Mesothelial cell of epicardium (in vitro differentiated cells): ENCODE measurements around the gene CDH24. TPM values are rescaled to one million over a fixed set of nuclear protein-coding genes. Genes with fewer than 3 reads are reported as not detected.
A peak's percentile ranks its signal among the peaks of the same experiment; 100 is the strongest.

Experiments used
- DNase-seq, 2 experiments: peaks; one replicate each; pipeline ENCODE4 v3.0.0; 2021; ENCODE audit warnings: low spot score in 2 of 2; ENCODE audit not compliant: unreplicated experiment in 2 of 2
- H3K27ac Mint-ChIP-seq: 2 replicates; pipeline ENCODE4 v1.8.0; 2021; ENCODE audit warnings: mixed read lengths
- H3K27me3 Mint-ChIP-seq: 2 replicates; pipeline ENCODE4 v1.8.0; 2021; ENCODE audit warnings: low read depth, mixed read lengths
- H3K36me3 Mint-ChIP-seq: 2 replicates; pipeline ENCODE4 v1.8.0; 2021; ENCODE audit warnings: mixed read lengths
- H3K4me1 Mint-ChIP-seq: 2 replicates; pipeline ENCODE4 v1.8.0; 2021; ENCODE audit warnings: mixed read lengths
- H3K4me3 Mint-ChIP-seq: 2 replicates; pipeline ENCODE4 v1.8.0; 2021; ENCODE audit warnings: mild to moderate bottlenecking, moderate library complexity, mixed read lengths
- H3K9me3 Mint-ChIP-seq: 2 replicates; pipeline ENCODE4 v1.8.0; 2021; ENCODE audit warnings: mixed read lengths
- total RNA-seq: library from RNA; stranded (reverse); gene quantifications from 3 replicates; pipeline ENCODE4 v1.2.1, GENCODE V29; 2021
- TF ChIP-seq, protein P1 (sequence below): fragments of 200-600 bp; sonication (generic); IDR thresholded peaks from one replicate; pipeline ENCODE4 v1.5.0; 2021; ENCODE audit warnings: antibody characterized with exemption; ENCODE audit not compliant: unreplicated experiment

CDH24 gene
- total RNA-seq, 1 donor from 2014 or later: 30.4 TPM

DNA sequence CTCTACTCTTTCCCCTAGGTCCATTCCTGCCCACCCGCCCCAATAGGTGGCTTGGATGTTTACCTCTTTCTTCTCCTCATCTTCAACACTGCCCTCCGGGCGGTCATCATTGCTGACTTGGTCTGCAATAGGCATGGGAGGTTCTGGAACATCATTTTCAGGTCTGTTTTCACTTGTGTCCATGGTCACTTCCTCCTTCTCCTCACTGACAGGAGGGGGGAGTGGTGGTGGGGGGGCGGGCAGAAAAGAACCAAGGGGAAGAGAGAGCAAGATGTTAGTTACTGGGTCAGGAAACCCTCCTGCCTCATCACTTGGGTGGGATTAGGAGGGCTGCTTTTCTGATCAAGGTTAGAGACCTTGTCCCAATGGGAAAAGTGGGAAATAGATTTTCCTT is 12.1 kb upstream of the CDH24 start:
- Mint-ChIP-seq H3K9me3 (no peaks in the 10 kb centered on the region), H3K27ac (peak overlapping the region; percentile 95), H3K4me1 (peaks cover 47% of the 10 kb centered on the region), H3K27me3 (no peaks in the 10 kb centered on the region), H3K4me3 (peak overlapping the region; percentile 93), H3K36me3 (peaks cover 18% of the 10 kb centered on the region)
- TF ChIP-seq, protein P1, sequence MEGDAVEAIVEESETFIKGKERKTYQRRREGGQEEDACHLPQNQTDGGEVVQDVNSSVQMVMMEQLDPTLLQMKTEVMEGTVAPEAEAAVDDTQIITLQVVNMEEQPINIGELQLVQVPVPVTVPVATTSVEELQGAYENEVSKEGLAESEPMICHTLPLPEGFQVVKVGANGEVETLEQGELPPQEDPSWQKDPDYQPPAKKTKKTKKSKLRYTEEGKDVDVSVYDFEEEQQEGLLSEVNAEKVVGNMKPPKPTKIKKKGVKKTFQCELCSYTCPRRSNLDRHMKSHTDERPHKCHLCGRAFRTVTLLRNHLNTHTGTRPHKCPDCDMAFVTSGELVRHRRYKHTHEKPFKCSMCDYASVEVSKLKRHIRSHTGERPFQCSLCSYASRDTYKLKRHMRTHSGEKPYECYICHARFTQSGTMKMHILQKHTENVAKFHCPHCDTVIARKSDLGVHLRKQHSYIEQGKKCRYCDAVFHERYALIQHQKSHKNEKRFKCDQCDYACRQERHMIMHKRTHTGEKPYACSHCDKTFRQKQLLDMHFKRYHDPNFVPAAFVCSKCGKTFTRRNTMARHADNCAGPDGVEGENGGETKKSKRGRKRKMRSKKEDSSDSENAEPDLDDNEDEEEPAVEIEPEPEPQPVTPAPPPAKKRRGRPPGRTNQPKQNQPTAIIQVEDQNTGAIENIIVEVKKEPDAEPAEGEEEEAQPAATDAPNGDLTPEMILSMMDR: no peak
- no peak for DNase-seq

DNA sequence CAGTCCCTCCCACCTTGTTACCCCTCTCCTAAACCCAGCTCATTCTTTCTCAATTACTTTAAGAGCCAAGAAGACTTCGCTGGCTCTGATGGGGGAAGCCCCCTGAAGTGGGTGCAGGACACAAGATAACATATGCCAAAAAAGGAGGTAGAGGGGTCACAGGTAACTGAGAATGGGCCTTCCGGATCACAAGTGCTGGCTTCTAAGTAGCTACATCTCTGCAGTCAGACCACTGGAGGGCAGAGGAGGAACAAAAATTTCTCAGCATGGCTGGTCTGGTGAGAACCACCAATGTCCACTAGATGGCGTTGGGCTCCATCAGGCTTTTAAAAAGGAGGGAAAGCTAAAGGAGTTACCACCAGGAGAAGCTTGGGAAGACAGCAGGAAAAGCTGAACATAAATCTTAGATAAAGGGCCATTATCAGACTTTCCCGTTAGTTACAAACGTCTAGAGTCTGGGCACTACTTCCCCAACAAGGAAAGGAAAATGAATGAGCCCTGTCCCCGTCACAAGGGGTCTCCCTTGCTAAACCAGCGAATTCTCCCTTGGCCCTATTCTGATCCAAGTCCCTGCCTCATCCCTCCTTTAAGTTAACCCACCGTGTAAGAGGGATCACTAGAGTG is 11.6 kb upstream of the CDH24 start:
- peak in 1 of 2 experiments; percentile 80 for DNase-seq
- Mint-ChIP-seq H3K4me3 (peak overlapping the region; percentile 51), H3K27ac (peak overlapping the region; percentile 95), H3K9me3 (no peaks in the 10 kb centered on the region), H3K36me3 (peaks cover 20% of the 10 kb centered on the region), H3K4me1 (peaks cover 49% of the 10 kb centered on the region), H3K27me3 (no peaks in the 10 kb centered on the region)
- TF ChIP-seq, protein P1: peak; percentile 88

DNA sequence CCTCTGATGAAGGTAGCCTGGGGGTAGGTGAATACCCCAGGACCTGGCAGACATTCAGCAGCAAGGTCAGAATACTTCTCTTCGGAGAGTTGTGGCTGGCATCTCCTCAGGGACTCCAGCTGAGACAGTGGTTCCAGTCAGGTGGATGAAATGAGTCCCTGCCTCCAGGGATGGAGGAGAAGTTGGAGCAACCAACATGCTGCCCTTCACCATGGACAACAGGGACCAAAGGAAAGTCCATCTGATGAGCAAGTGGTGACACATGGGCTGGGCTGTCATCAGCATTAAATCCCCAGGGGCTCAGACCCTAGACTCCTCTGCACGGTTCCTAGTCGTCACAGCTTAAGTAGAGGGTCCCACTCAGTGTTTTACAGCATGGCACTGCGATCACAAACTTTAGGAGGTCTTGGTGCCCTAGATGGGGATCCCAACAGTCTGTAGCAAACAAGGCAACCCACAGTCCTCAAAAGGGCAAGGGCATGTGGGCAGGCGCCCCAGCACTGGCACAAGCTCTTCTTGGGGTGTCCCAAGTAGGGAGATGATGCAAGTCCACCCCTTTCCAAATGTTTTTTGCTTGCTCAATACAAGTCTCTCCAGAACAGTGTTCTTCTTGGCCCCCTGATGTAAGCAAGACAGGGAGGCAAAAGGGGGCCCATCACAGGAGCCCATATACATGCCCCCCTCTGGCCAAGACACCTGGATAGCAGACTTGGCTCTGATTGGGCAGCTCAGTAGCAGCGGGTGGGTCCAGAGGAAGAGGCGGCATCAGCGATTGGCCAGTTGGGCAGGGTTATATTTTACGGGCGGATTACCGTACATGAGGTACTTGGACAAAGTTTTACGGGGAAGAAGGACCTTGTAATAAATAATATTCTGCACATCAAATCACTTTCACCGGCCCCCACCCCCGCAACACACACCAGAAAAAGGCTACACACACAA is 10.8 kb upstream of the CDH24 start:
- no peak overlapping the region for H3K27ac Mint-ChIP-seq
- H3K9me3 Mint-ChIP-seq: no peaks in the 10 kb centered on the region
- H3K4me3 Mint-ChIP-seq: peak overlapping the region; percentile 51
- no peak for DNase-seq
- TF ChIP-seq, protein P1: no peak
- H3K27me3 Mint-ChIP-seq: no peaks in the 10 kb centered on the region
- peaks cover 27% of the 10 kb centered on the region for H3K36me3 Mint-ChIP-seq
- H3K4me1 Mint-ChIP-seq: peaks cover 57% of the 10 kb centered on the region

DNA sequence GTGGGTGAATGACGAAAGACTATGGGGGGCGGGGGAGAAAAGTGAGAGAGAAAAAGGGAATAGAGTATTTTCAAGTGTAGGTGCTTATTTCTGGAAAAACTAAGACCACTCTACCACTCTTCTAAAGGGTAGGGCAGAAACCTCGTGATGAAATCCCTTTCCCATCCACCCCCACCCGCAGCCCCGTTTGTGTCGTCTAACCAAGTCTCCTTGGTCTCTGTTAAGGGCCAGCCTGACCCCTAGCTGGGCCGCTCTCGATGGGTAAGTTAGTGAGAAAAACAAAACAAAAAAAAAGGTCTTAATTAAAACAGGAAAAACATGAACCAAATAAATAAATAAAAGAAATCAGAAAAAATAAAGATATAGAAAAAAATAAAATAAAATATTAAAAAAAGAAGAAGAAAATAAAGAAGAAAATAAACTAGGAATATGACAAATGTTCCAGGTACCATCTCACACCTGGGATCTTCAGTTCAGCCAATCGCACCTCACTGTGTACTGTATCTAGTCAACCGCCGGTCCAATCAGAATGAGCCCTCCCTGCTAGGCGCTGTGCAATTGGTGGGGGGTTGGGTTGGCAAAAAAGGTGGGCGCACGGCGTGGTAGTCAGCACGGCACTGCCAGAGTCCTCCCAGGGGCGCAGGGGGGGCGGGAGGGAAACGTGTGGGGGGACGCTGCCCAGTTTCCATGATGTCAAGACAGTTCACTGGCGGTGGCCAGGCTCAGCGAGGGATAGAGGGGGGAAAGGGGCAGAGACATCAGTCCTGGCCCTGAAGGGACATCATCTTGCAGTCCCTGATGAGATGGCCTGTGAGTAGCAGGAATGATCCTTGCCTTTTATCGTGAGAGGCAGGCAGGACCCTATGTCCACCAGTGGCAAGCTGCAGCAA is 9.8 kb upstream of the CDH24 start:
- Mint-ChIP-seq H3K9me3 (no peaks in the 10 kb centered on the region), H3K36me3 (peaks cover 33% of the 10 kb centered on the region), H3K27me3 (no peaks in the 10 kb centered on the region), H3K4me1 (peaks cover 59% of the 10 kb centered on the region), H3K4me3 (no peak overlapping the region), H3K27ac (no peak overlapping the region)
- TF ChIP-seq, protein P1: no peak
- no peak for DNase-seq

DNA sequence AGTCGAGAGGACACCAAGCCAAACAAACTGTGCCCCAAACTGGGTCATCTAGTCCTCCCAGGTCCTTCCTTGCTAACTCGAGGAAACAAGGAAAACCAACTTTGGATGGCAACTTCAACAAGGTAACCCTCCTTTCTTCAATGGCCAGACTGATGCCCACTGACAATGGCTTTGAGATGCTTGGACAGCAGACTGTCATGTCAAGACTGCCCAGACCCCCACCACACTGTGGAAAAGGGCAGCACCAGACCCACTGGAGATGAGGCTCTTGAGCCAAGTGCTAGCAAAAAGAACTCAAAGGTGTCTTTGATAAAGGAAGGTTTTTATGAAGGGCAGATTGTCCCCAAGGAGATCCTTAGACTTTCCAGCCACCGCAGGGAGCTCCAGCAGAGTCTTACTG is 9.0 kb upstream of the CDH24 start:
- H3K4me1 Mint-ChIP-seq: peaks cover 55% of the 10 kb centered on the region
- H3K9me3 Mint-ChIP-seq: no peaks in the 10 kb centered on the region
- H3K36me3 Mint-ChIP-seq: peaks cover 36% of the 10 kb centered on the region
- H3K27ac Mint-ChIP-seq: no peak overlapping the region
- H3K4me3 Mint-ChIP-seq: no peak overlapping the region
- H3K27me3 Mint-ChIP-seq: no peaks in the 10 kb centered on the region
- TF ChIP-seq, protein P1: no peak
- no peak for DNase-seq
